Measurements from ENCODE around the gene MAN1A2.

DNA sequence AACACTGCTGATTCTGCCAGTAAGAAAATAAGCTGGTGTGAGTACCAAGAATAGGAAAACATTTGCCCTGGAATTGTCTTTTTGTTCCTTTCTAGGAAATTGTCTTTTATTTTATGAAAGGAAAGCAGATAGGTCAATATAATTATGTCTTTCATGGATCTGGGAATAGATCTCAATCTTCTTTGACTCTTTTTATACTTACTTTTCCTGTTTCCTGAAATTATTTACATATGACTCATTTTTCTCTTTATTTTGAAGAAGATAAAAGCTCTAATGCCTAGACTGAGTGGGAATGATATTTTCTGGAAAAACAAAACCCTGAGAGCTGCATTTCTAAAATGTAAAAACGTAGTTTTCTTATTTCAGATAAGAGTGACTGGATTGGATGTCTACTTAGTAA is 100.1 kb downstream of the MAN1A2 start:
- TF ChIP-seq, protein P1, sequence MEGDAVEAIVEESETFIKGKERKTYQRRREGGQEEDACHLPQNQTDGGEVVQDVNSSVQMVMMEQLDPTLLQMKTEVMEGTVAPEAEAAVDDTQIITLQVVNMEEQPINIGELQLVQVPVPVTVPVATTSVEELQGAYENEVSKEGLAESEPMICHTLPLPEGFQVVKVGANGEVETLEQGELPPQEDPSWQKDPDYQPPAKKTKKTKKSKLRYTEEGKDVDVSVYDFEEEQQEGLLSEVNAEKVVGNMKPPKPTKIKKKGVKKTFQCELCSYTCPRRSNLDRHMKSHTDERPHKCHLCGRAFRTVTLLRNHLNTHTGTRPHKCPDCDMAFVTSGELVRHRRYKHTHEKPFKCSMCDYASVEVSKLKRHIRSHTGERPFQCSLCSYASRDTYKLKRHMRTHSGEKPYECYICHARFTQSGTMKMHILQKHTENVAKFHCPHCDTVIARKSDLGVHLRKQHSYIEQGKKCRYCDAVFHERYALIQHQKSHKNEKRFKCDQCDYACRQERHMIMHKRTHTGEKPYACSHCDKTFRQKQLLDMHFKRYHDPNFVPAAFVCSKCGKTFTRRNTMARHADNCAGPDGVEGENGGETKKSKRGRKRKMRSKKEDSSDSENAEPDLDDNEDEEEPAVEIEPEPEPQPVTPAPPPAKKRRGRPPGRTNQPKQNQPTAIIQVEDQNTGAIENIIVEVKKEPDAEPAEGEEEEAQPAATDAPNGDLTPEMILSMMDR (IDR thresholded peaks at IDR 0.05) = no peak
- no peak for TF ChIP-seq POLR2AphosphoS5 (IDR thresholded peaks at IDR 0.05)
- no peak for TF ChIP-seq POLR2A (IDR thresholded peaks at IDR 0.05)

Measured in prostate gland (tissue), 2 donors.